Neural crest cell (in vitro differentiated cells): ENCODE data around the gene ZNF598. TPM values are rescaled to one million over a fixed set of nuclear protein-coding genes. Genes with fewer than 3 reads are reported as not detected.
A peak's percentile ranks its signal among the peaks of the same experiment; 100 is the strongest.
"Not testable (repeated sequence)": the region's sequence is repeated elsewhere in the genome, so short reads cannot be mapped to it uniquely, and the experiment has no call there.

Experiments
- DNase-seq: peaks from one replicate; pipeline ENCODE4 v3.0.0; 2021; ENCODE audit warnings: low read depth, mixed read lengths, low spot score
- H3K27ac Mint-ChIP-seq: one replicate; pipeline ENCODE4 v1.8.0; 2021; ENCODE audit warnings: mild to moderate bottlenecking, mixed read lengths; ENCODE audit not compliant: unreplicated experiment
- H3K27me3 Mint-ChIP-seq: 2 replicates; pipeline ENCODE4 v1.8.0; 2021; ENCODE audit warnings: low read depth, mild to moderate bottlenecking, mixed read lengths
- H3K36me3 Mint-ChIP-seq: 2 replicates; pipeline ENCODE4 v1.8.0; 2021; ENCODE audit warnings: low read depth, mild to moderate bottlenecking, mixed read lengths
- H3K4me1 Mint-ChIP-seq: 2 replicates; pipeline ENCODE4 v1.8.0; 2021; ENCODE audit warnings: mixed read lengths
- H3K4me3 Mint-ChIP-seq: one replicate; pipeline ENCODE4 v1.8.0; 2021; ENCODE audit warnings: mild to moderate bottlenecking, mixed read lengths
- H3K9me3 Mint-ChIP-seq: 2 replicates; pipeline ENCODE4 v1.8.0; 2021; ENCODE audit warnings: mixed read lengths
- total RNA-seq: library from RNA; stranded (reverse); gene quantifications from 2 replicates; pipeline ENCODE4 v1.2.1, GENCODE V29; 2021
- TF ChIP-seq, protein P1 (sequence below): fragments of 200-600 bp; sonication (generic); conservative IDR thresholded peaks from 2 replicates; pipeline ENCODE4 v1.5.0; 2021; ENCODE audit warnings: antibody characterized with exemption, mild to moderate bottlenecking

Gene ZNF598
- total RNA-seq, 1 donor from 2014 or later: 55.7 TPM

DNA sequence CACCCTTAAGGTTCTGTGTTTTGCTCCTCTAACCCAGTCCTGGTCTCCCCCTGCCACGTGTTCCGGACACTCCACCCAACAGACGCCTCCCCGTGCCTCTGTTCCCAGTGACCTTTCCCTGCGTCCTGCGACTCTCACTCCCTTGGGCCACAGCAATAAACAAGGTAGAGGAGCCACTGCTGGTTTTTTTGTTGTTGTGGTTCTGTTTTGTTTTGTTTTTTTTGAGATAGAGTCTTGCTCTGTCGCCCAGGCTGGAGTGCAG is 6.3 kb upstream of the ZNF598 start:
- Mint-ChIP-seq H3K4me3 (no peak overlapping the region), H3K27me3 (peaks cover 30% of the 10 kb centered on the region), H3K27ac (no peak overlapping the region), H3K9me3 (no peaks in the 10 kb centered on the region), H3K36me3 (no peaks in the 10 kb centered on the region), H3K4me1 (peaks cover 4% of the 10 kb centered on the region)
- TF ChIP-seq, protein P1, sequence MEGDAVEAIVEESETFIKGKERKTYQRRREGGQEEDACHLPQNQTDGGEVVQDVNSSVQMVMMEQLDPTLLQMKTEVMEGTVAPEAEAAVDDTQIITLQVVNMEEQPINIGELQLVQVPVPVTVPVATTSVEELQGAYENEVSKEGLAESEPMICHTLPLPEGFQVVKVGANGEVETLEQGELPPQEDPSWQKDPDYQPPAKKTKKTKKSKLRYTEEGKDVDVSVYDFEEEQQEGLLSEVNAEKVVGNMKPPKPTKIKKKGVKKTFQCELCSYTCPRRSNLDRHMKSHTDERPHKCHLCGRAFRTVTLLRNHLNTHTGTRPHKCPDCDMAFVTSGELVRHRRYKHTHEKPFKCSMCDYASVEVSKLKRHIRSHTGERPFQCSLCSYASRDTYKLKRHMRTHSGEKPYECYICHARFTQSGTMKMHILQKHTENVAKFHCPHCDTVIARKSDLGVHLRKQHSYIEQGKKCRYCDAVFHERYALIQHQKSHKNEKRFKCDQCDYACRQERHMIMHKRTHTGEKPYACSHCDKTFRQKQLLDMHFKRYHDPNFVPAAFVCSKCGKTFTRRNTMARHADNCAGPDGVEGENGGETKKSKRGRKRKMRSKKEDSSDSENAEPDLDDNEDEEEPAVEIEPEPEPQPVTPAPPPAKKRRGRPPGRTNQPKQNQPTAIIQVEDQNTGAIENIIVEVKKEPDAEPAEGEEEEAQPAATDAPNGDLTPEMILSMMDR: no peak
- DNase-seq: no peak

DNA sequence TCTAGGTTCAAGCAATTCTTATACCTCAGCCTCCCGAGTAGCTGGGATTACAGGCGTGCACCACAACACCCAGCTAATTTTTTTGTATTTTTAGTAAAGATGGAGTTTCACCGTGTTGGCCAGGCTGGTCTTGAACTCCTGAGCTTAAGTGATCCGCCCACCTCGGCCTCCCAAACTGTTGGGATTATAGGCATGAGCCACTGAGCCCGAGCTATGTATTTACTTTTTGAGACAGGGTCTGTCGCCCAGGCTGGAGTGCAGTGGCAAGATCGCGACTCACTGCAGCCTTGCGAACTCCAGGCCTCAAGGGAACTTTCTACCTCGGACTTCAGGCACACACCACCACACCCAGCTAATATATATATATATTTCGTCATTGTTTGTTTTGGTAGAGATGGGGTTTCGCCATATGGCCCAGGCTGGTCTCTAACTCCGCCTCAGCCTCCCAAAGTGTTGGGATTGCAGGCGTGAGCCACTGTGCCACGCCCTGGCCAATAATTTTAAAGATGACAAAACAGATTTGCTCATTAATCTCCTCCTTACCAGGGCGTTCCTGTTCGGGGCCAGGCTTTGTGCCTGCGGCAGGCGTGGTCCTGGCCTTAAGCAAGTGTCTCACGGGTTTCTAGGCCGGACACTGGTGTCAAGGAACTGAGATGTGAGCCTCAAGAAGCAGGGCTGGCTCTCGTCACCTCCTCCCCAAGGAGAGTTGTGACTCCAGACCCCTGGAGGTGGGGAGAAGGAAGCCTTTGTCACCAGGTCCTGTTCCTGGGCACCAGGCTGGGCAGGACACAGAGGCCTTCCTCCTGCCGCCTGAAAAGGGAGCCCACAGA is 5.7 kb upstream of the ZNF598 start:
- Mint-ChIP-seq H3K27ac (no peak overlapping the region), H3K27me3 (peaks cover 25% of the 10 kb centered on the region), H3K4me3 (no peak overlapping the region), H3K4me1 (peaks cover 2% of the 10 kb centered on the region), H3K9me3 (no peaks in the 10 kb centered on the region), H3K36me3 (no peaks in the 10 kb centered on the region)
- DNase-seq: no peak
- TF ChIP-seq, protein P1: no peak

DNA sequence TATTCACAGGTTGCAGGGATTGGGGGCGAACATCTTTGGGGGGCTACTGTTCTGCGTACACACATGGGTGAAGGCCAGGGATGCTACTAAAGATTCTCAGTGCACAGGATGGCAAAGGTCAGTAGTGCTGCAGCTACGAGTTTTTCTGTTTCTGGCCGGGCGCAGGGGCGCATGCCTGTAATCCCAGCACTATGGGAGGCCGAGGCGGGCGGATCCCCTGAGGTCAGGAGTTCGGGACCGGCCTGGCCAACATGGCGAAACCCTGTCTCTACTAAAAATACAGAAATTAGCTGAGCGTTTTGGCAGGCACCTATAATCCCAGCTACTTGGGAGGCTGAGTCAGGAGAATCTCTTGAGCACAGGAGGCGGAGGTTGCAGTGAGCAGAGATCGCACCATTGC is 3.9 kb upstream of the ZNF598 start:
- Mint-ChIP-seq H3K27ac (no peak overlapping the region), H3K4me1 (peaks cover 11% of the 10 kb centered on the region), H3K27me3 (peaks cover 11% of the 10 kb centered on the region), H3K36me3 (no peaks in the 10 kb centered on the region), H3K9me3 (no peaks in the 10 kb centered on the region), H3K4me3 (peak overlapping the region; percentile 59)
- DNase-seq: no peak
- TF ChIP-seq, protein P1: no peak

DNA sequence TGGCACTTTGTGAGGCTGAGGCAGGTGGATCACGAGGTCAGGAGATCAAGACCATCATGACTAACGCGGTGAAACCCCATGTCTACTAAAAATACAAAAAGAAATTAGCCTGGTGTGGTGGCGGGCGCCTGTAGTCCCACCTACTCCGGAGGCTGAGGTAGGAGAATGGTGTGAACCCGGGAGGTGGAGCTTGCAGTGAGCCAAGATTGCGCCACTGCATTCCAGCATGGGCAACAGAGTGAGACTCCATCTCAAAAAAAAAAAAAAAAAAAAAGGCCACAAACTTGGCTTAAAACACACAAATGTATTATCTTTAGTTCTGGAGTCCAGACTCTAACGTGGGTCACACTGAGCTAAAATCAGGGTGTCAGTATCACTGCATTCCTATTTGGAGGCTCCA is 2.1 kb upstream of the ZNF598 start:
- peaks cover 21% of the 10 kb centered on the region for H3K4me1 Mint-ChIP-seq
- not testable (repeated sequence) for H3K9me3 Mint-ChIP-seq, H3K36me3 Mint-ChIP-seq, H3K27me3 Mint-ChIP-seq, H3K27ac Mint-ChIP-seq, H3K4me3 Mint-ChIP-seq, DNase-seq

DNA sequence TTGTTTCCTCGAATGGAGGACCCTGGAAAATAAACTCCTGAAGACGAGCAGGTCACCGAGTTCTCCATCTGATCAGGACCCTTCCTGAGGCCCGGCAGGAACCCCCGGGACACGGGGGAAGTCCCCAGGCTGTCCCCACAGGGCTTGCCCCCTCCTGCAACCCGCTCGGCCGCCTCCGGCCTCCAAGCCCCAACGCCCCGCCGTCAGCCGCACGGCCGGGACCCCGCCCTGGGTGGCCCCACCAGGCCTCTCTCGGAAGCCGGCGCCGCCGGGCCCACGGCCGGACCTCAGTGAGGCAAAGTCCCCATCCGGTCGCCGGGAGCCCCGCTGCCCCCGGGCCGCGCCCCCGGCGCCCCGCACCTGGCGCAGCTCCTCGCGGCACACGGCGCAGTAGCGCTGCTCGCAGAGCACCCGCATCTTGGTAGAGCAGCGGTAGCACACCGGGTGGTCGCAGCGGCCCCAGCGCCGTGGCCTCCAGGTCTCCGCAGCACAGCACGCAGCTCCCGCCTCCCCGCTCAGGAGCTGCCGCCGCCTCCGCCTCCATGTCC is 383 bp downstream of the ZNF598 start:
- Mint-ChIP-seq H3K36me3 (no peaks in the 10 kb centered on the region), H3K4me1 (peaks cover 25% of the 10 kb centered on the region), H3K27ac (no peak overlapping the region), H3K4me3 (peak overlapping the region; percentile 88), H3K27me3 (no peaks in the 10 kb centered on the region), H3K9me3 (no peaks in the 10 kb centered on the region)
- DNase-seq: no peak
- TF ChIP-seq, protein P1: no peak

DNA sequence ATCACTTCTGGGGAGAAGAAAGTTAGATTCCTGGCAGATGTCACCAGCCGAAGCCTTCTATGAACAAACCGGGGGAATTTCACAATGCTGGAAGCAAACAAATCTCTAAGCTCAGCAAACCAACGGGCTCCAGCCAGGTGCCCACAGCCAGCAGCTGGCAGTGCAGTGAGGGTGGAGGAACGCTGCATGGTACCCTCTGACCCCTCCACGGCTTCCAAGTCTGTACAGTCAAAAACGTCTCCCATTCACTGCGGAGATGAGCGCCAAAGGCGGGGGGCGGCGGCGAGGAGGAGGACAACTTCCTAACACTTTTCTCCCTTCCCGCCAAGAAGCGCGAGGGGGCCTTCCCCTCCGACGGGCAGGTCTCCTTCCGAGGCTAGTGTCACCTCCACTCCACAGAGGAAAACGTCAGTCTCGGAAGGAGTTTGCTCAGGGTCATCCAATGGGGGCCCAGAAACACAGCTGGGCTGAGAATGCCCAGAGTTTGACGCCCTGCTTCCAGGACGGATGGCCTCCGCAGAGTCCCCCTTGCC is 924 bp downstream of the ZNF598 start:
- no peak for DNase-seq
- TF ChIP-seq, protein P1: no peak
- no peaks in the 10 kb centered on the region for H3K36me3 Mint-ChIP-seq
- no peaks in the 10 kb centered on the region for H3K9me3 Mint-ChIP-seq
- peak overlapping the region; percentile 75 for H3K27ac Mint-ChIP-seq
- H3K27me3 Mint-ChIP-seq: no peaks in the 10 kb centered on the region
- peak overlapping the region; percentile 88 for H3K4me3 Mint-ChIP-seq
- peaks cover 25% of the 10 kb centered on the region for H3K4me1 Mint-ChIP-seq
